K562 (cell line): Measurements from ENCODE around the gene TAL1. TPM values are rescaled to one million over a fixed set of nuclear protein-coding genes. Genes with fewer than 3 reads are reported as not detected.
"Not testable (repeated sequence)": the region's sequence is repeated elsewhere in the genome, so short reads cannot be mapped to it uniquely, and the experiment has no call there.

Source experiments
- ATAC-seq: fragments of 200-7000 bp; cut with Tn5 transposase; 3 replicates; pipeline ENCODE4 v1.9.1; 2020; ENCODE audit warnings: moderate library complexity
- BruUV-seq: library from RNA; stranded (reverse); fragments of 400-500 nt; replicated peaks from 2 replicates; lab custom pipeline; 2021; lab: Mats Ljungman, UMichigan
- CTCF ChIA-PET: fragments of 300-600 bp; formaldehyde crosslinking; extraction: SDS; loops from one replicate; lab custom pipeline; 2021; ENCODE audit warnings: low intra/inter-chr PET ratio; lab: Yijun Ruan, JAX
- POLR2A ChIA-PET: fragments of 300-600, 350-650 bp; sonication (Branson Sonifier 250); formaldehyde crosslinking; extraction: SDS; loops from one replicate; lab custom pipeline; 2021; ENCODE audit warnings: antibody characterized with exemption, inconsistent platforms; lab: Yijun Ruan, JAX
- DNase-seq, 4 experiments: peaks; one replicate each; pipeline versions ENCODE4 v3.0.0 to v3.0.0-alpha.2; 2011 to 2018; ENCODE audit warnings: low spot score in 3 of 4, mixed read lengths in 3 of 4; ENCODE audit errors: extremely low read depth in 1 of 4
- FAIRE-seq: peaks from 2 replicates; lab custom pipeline; 2011; peaks lifted over from hg19 to GRCh38; lab: Jason Lieb, UNC
- H2AFZ ChIP-seq: 2 replicates; pipeline ENCODE4 v1.6.0; 2011; ENCODE audit warnings: low read depth, low read length, control low read depth, inconsistent platforms
- H3K27ac ChIP-seq: fragments of 200-600 bp; 3 replicates; pipeline ENCODE4 v1.8.0; 2011; ENCODE audit warnings: low read depth, mild to moderate bottlenecking, control low read depth, inconsistent platforms, low read length, moderate library complexity, mixed read lengths; ENCODE audit errors: extremely low read depth
- H3K27me3 ChIP-seq, 2 experiments: fragments of 300-600 bp in 1 of 2; 2 replicates in 1 of 2; 3 replicates in 1 of 2; pipeline versions ENCODE4 v1.6.0 to v1.8.0; 2011; ENCODE audit warnings: inconsistent platforms in 2 of 2, low read length in 2 of 2, mild to moderate bottlenecking in 1 of 2, mixed read lengths in 1 of 2, moderate library complexity in 1 of 2; ENCODE audit not compliant: control insufficient read depth in 2 of 2, insufficient read depth in 2 of 2
- H3K36me3 ChIP-seq: fragments of 300-600 bp; 3 replicates; pipeline ENCODE4 v1.8.0; 2011; ENCODE audit warnings: mild to moderate bottlenecking, low read length, inconsistent platforms; ENCODE audit not compliant: control insufficient read depth, insufficient read depth
- H3K4me1 ChIP-seq, 2 experiments: fragments of 200-600 bp in 1 of 2; replicated peaks in 1 of 2; 2 replicates in 1 of 2; 3 replicates in 1 of 2; pipeline versions ENCODE4 v1.5.1 to v1.8.0; 2011; ENCODE audit warnings: inconsistent platforms in 2 of 2, low read length in 2 of 2, mild to moderate bottlenecking in 1 of 2, mixed read lengths in 1 of 2, moderate library complexity in 1 of 2; ENCODE audit not compliant: control insufficient read depth in 2 of 2, insufficient read depth in 2 of 2
- H3K4me2 ChIP-seq: 2 replicates; pipeline ENCODE4 v1.6.1; 2011; ENCODE audit warnings: low read length, control low read depth, inconsistent platforms, mixed read lengths; ENCODE audit not compliant: insufficient read depth
- H3K4me3 ChIP-seq: fragments of 200-600 bp; sonication (generic), shearing (Covaris generic); 2 replicates; pipeline ENCODE4 v1.5.1; 2016; ENCODE audit warnings: control low read depth, inconsistent platforms
- H3K79me2 ChIP-seq: fragments of 200-600 bp; 3 replicates; pipeline ENCODE4 v1.8.0; 2011; ENCODE audit warnings: low read length, inconsistent platforms; ENCODE audit not compliant: control insufficient read depth, insufficient read depth
- H3K9ac ChIP-seq, 2 experiments: 2 replicates each; pipeline versions ENCODE4 v1.6.0 to v1.6.1; 2011; ENCODE audit warnings: low read depth in 2 of 2, low read length in 2 of 2, control low read depth in 1 of 2, inconsistent platforms in 1 of 2, mild to moderate bottlenecking in 1 of 2, mixed read lengths in 1 of 2; ENCODE audit not compliant: insufficient read depth in 1 of 2
- H3K9me1 ChIP-seq: one replicate; pipeline ENCODE4 v1.6.0; 2011; ENCODE audit warnings: inconsistent platforms, mild to moderate bottlenecking, low read length, moderate library complexity; ENCODE audit not compliant: control insufficient read depth, insufficient read depth
- H3K9me3 ChIP-seq: replicated peaks from 2 replicates; pipeline ENCODE4 v1.5.1; 2011; ENCODE audit warnings: low read depth, low read length, inconsistent platforms; ENCODE audit not compliant: control insufficient read depth, insufficient read depth
- H4K20me1 ChIP-seq: replicated peaks from 2 replicates; pipeline ENCODE4 v1.6.1; 2011; ENCODE audit warnings: low read length, inconsistent platforms, mixed read lengths; ENCODE audit not compliant: control insufficient read depth, insufficient read depth
- BRD4 ChIP-seq: fragments of 200-600 bp; sonication (generic); IDR thresholded peaks from 2 replicates; pipeline ENCODE4 v1.6.1; 2017; ENCODE audit warnings: inconsistent platforms
- CBFB ChIP-seq: sonication (generic); formaldehyde crosslinking; IDR thresholded peaks from 2 replicates; pipeline ENCODE4 v1.4.0; 2020; ENCODE audit warnings: mild to moderate bottlenecking, missing genetic modification reagents
- NFIX ChIP-seq: fragments of 250-450 bp; sonication (Bioruptor Pico); IDR thresholded peaks from 2 replicates; pipeline ENCODE4 v1.4.0; 2020; ENCODE audit warnings: low read depth, mild to moderate bottlenecking, moderate library complexity
- NRF1 ChIP-seq, 2 experiments: fragments of 450-650 bp; IDR thresholded peaks in 1 of 2; conservative IDR thresholded peaks in 1 of 2; 2 replicates each; pipeline ENCODE4 v1.6.1; 2014; ENCODE audit warnings: mild to moderate bottlenecking in 2 of 2
- PHF8 ChIP-seq: fragments of 200-600 bp; sonication (generic); IDR thresholded peaks from 2 replicates; pipeline ENCODE4 v1.6.1; 2012; ENCODE audit warnings: mixed run types, mild to moderate bottlenecking, inconsistent platforms, low read length, moderate library complexity, borderline replicate concordance
- RBM34 ChIP-seq: fragments of 200-400 bp; formaldehyde crosslinking; IDR thresholded peaks from 2 replicates; pipeline ENCODE4 v1.6.1; 2018; ENCODE audit warnings: low read length, borderline replicate concordance; ENCODE audit not compliant: insufficient read depth
- SMAD4 ChIP-seq: fragments of 250-450 bp; sonication (Bioruptor Pico); conservative IDR thresholded peaks from 2 replicates; pipeline ENCODE4 v1.8.0; 2021; ENCODE audit warnings: inconsistent platforms, mild to moderate bottlenecking, moderate library complexity
- ZBED1 ChIP-seq: IDR thresholded peaks from 2 replicates; pipeline ENCODE4 v1.6.1; 2014
- ZNF263 ChIP-seq: sonication (generic); formaldehyde crosslinking; IDR thresholded peaks from 2 replicates; pipeline ENCODE4 v1.8.0; 2022; ENCODE audit warnings: mild to moderate bottlenecking, missing genetic modification reagents, borderline replicate concordance
- ZNF347 ChIP-seq: fragments of 450-650 bp; formaldehyde crosslinking; IDR thresholded peaks from 2 replicates; pipeline ENCODE4 v1.4.0; 2020; ENCODE audit warnings: low read depth, mild to moderate bottlenecking, moderate library complexity
- ZSCAN32 ChIP-seq: fragments of 450-650 bp; formaldehyde crosslinking; IDR thresholded peaks from 2 replicates; pipeline ENCODE4 v1.4.0; 2020; ENCODE audit warnings: mild to moderate bottlenecking, moderate library complexity
- WGBS: fragments of 100-300 bp; shearing (Covaris generic); methylation state at CpG from one replicate; pipeline ENCODE4 v1.1.6; 2016; ENCODE audit warnings: low coverage, mixed read lengths; ENCODE audit not compliant: insufficient coverage; ENCODE audit errors: missing lambda C conversion rate; 5-methylcytosine and 5-hydroxymethylcytosine counted together
- in situ Hi-C: fragments of 300-500 bp; cut with MboI; formaldehyde crosslinking; loops from 4 replicates; pipeline ENCODE4 v1.15.0; 2018; ENCODE audit warnings: inconsistent platforms, mixed read lengths
- intact Hi-C: fragments of 100-400 bp; cut with micrococcal nuclease; formaldehyde crosslinking; loops from 2 replicates; pipeline ENCODE4 v1.14.2; 2022
- polyA plus RNA-seq, 8 experiments: library from polyadenylated mRNA; depleted of rRNA in 4 of 8; stranded (reverse) in 5 of 8; unstranded in 3 of 8; fragments of >200 nt; fragmentation: Nextera tagmentation in 2 of 8; fragmentation: Illumina TruSeq in 1 of 8; extraction: Ambion mirVana in 2 of 8; extraction: Trizol in 1 of 8; gene quantifications; 2 replicates each; pipeline versions ENCODE4 v1.2.1 to v1.2.3, GENCODE V29; 2011 to 2014; ENCODE audit warnings: inconsistent platforms in 1 of 8, missing spikeins in 1 of 8
- total RNA-seq, 7 experiments: library from RNA; depleted of rRNA in 6 of 7; stranded (reverse); fragments of >200 nt in 6 of 7; fragmentation: Illumina TruSeq in 2 of 7; extraction: Trizol in 2 of 7; gene quantifications; 2 replicates each; pipeline versions ENCODE4 v1.2.1 to v1.2.3, GENCODE V29; 2011 to 2021; ENCODE audit warnings: low replicate concordance in 1 of 7
- TF ChIP-seq, protein P1 (sequence below): fragments of 250-450 bp; sonication (Bioruptor Pico); IDR thresholded peaks from 2 replicates; pipeline ENCODE4 v1.4.0; 2020
- TF ChIP-seq, protein P2 (sequence below): fragments of 450-650 bp; formaldehyde crosslinking; IDR thresholded peaks from 2 replicates; pipeline ENCODE4 v1.4.0; 2020; ENCODE audit warnings: mild to moderate bottlenecking
- TF ChIP-seq, protein P3 (sequence below), 2 experiments: fragments of 450-650 bp; IDR thresholded peaks; 2 replicates each; pipeline ENCODE4 v1.6.1; 2018; ENCODE audit warnings: mild to moderate bottlenecking in 2 of 2, low read depth in 1 of 2; ENCODE audit not compliant: partially characterized antibody in 2 of 2
- TF ChIP-seq, protein P4 (sequence below): fragments of 450-650 bp; formaldehyde crosslinking; IDR thresholded peaks from 2 replicates; pipeline ENCODE4 v1.4.0; 2020; ENCODE audit warnings: mild to moderate bottlenecking, moderate library complexity

Gene TAL1
- total and polyA plus RNA-seq, 9 of the 15 experiments (the other 6 are each of a cell fraction or from before 2014, with no cell fraction given) = 18.5 to 106 (median 59.7) TPM

DNA sequence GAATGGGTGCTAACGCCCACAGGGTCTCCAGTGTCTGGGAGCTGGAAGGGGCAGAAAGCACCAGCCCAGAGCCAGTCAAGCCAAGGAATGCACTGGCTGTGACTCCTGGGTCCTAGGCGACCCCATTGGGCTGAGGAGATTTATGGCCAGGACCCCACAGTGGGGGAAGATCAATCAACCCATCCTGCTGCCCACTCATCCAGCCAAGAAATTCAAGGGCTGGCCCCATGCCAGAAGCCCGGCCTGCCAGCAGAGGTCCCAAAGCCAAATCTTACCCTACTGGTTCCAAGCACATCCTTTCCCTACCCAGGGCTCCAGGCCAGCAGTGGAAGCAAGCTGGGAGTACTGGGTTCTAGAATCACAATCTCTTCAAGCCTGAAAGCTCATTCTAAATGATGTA is 35.4 kb downstream of the TAL1 start (continued):
- TF ChIP-seq ZNF263 (no peak), CBFB (CRISPR knock-in tag) (no peak), ZSCAN32 (CRISPR knock-in tag) (no peak), PHF8 (no peak), SMAD4 (no peak), ZNF347 (CRISPR knock-in tag) (no peak), BRD4 (no peak), NRF1 (conservative IDR thresholded peaks at IDR 0.05 in 1 of 2, IDR thresholded peaks at IDR 0.05 in 1 of 2) (no peak), NFIX (CRISPR knock-in tag) (peak; percentile 38; the same call in 1 of the 2 replicates), RBM34 (no peak), ZBED1 (no peak)
- TF ChIP-seq, protein P1, sequence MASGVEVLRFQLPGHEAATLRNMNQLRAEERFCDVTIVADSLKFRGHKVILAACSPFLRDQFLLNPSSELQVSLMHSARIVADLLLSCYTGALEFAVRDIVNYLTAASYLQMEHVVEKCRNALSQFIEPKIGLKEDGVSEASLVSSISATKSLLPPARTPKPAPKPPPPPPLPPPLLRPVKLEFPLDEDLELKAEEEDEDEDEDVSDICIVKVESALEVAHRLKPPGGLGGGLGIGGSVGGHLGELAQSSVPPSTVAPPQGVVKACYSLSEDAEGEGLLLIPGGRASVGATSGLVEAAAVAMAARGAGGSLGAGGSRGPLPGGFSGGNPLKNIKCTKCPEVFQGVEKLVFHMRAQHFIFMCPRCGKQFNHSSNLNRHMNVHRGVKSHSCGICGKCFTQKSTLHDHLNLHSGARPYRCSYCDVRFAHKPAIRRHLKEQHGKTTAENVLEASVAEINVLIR (CRISPR knock-in tag) = no peak
- TF ChIP-seq, protein P2, sequence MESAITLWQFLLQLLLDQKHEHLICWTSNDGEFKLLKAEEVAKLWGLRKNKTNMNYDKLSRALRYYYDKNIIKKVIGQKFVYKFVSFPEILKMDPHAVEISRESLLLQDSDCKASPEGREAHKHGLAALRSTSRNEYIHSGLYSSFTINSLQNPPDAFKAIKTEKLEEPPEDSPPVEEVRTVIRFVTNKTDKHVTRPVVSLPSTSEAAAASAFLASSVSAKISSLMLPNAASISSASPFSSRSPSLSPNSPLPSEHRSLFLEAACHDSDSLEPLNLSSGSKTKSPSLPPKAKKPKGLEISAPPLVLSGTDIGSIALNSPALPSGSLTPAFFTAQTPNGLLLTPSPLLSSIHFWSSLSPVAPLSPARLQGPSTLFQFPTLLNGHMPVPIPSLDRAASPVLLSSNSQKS (CRISPR knock-in tag) = no peak
- TF ChIP-seq, protein P3, sequence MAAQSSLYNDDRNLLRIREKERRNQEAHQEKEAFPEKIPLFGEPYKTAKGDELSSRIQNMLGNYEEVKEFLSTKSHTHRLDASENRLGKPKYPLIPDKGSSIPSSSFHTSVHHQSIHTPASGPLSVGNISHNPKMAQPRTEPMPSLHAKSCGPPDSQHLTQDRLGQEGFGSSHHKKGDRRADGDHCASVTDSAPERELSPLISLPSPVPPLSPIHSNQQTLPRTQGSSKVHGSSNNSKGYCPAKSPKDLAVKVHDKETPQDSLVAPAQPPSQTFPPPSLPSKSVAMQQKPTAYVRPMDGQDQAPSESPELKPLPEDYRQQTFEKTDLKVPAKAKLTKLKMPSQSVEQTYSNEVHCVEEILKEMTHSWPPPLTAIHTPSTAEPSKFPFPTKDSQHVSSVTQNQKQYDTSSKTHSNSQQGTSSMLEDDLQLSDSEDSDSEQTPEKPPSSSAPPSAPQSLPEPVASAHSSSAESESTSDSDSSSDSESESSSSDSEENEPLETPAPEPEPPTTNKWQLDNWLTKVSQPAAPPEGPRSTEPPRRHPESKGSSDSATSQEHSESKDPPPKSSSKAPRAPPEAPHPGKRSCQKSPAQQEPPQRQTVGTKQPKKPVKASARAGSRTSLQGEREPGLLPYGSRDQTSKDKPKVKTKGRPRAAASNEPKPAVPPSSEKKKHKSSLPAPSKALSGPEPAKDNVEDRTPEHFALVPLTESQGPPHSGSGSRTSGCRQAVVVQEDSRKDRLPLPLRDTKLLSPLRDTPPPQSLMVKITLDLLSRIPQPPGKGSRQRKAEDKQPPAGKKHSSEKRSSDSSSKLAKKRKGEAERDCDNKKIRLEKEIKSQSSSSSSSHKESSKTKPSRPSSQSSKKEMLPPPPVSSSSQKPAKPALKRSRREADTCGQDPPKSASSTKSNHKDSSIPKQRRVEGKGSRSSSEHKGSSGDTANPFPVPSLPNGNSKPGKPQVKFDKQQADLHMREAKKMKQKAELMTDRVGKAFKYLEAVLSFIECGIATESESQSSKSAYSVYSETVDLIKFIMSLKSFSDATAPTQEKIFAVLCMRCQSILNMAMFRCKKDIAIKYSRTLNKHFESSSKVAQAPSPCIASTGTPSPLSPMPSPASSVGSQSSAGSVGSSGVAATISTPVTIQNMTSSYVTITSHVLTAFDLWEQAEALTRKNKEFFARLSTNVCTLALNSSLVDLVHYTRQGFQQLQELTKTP (IDR thresholded peaks at IDR 0.05; ENCODE audit: low read depth in 1 of 2, partially characterized antibody in 2 of 2) = no peak
- TF ChIP-seq, protein P4, sequence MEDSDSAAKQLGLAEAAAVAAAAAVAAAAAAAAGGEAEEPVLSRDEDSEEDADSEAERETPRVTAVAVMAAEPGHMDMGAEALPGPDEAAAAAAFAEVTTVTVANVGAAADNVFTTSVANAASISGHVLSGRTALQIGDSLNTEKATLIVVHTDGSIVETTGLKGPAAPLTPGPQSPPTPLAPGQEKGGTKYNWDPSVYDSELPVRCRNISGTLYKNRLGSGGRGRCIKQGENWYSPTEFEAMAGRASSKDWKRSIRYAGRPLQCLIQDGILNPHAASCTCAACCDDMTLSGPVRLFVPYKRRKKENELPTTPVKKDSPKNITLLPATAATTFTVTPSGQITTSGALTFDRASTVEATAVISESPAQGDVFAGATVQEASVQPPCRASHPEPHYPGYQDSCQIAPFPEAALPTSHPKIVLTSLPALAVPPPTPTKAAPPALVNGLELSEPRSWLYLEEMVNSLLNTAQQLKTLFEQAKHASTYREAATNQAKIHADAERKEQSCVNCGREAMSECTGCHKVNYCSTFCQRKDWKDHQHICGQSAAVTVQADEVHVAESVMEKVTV = no peak

DNA sequence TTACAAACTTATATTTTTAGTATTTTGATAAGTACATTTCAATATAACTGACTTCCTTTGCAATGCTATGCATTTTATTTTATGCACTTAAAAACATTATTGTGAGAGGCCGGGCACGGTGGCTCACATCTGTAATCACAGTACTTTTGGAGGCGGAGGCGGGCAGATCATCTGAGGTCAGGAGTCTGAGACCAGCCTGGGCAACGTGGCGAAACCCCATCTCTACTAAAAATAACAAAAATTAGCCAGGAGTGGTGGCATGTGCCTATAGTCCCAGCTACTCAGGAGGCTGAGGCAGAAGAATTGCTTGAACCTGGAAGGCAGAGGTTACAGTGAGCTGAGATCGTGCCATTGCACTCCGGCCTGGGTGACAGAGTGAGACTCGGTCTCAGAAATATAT is 36.0 kb downstream of the TAL1 start:
- DNase-seq, H3K4me3 ChIP-seq, BruUV-seq, H2AFZ ChIP-seq, H3K4me2 ChIP-seq, FAIRE-seq, H3K36me3 ChIP-seq, H4K20me1 ChIP-seq, H3K9ac ChIP-seq, H3K9me1 ChIP-seq, H3K79me2 ChIP-seq, H3K9me3 ChIP-seq, H3K27ac ChIP-seq, in situ Hi-C loops, ATAC-seq, CTCF ChIA-PET, H3K27me3 ChIP-seq: not testable (repeated sequence)
- POLR2A ChIA-PET = interaction anchor here (1.0 to 5.7 kb wide), 3 partner anchors 15 to 20 kb away, joined by 3 to 65 read pairs (median 4); no protein-coding TSS in a partner anchor
- WGBS = 89% methylated on average over 9 of the region's 9 CpGs
- H3K4me1 ChIP-seq = peaks cover 31 to 38% of the 10 kb centered on the region in 2 experiments; a peak in 4 of 5 replicates
- intact Hi-C loops = loop anchor here (2.0 kb wide), 1 partner anchor 15 kb away; no protein-coding TSS in a partner anchor
